HG03378 (cell line): ENCODE results near the gene TNFSF13.
A peak's percentile ranks its signal among the peaks of the same experiment; 100 is the strongest.

ENCODE experiments used
- ATAC-seq: cut with Tn5 transposase; IDR thresholded peaks from one replicate; pipeline ENCODE4 v1.9.1; 2021; ENCODE audit warnings: mild to moderate bottlenecking, moderate library complexity; ENCODE audit not compliant: unreplicated experiment

TNFSF13 gene

DNA sequence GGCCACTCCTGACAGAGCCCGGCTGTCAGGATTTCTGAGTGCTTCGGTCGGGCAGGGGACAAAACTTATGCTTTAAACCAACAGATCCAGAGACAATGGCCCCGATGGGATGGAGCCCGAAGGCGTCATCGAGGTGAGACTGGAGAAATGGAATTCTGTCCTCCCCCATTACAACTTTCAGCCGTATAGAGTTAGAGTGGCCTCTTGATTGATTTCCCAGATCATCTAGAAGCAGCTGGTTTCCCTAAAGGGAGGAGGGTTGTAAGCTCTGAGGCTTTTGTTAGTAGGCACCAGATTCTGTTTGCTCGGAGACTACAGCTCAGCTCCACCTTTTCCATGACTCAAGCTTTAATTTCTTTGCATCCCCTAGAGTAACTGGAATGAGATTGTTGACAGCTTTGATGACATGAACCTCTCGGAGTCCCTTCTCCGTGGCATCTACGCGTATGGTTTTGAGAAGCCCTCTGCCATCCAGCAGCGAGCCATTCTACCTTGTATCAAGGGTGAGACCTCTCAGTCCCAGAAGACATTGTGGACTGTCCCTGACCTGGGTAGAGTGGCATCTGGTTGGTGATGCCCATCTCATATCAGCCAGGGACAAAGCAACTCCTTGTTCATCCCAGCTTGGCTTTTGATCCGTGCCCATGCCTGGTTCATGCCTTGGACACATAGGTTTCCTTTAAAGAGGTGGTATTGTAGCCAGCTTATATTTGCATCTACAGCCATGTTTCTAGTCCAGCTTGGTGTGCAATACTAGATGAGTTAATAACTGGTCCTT, 15.8 kb downstream of the TNFSF13 start:
- ATAC-seq = no peak

DNA sequence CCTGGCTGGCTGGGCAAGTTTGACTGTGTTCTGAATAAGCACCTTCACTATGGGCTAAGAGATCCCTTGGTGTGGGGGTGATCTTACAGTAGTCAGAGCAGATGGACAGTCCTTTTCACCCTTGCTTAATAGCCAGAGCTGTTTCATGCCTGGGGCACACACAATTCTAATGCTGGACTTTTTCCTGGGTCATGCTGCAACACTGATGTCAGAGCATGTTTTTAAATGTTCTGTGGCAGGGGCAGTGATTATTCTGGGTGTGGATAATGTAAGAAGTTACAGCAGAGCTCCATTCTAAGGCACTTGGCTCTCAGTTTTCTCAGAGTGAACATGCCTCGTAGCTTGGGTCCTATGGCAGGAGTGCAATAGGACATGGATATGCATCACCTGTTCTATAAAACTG, 16.9 kb downstream of the TNFSF13 start:
- ATAC-seq = no peak

GRCh38 chr17:7575959-7576358, 17.4 kb downstream of the TNFSF13 start:
- no peak for ATAC-seq

DNA sequence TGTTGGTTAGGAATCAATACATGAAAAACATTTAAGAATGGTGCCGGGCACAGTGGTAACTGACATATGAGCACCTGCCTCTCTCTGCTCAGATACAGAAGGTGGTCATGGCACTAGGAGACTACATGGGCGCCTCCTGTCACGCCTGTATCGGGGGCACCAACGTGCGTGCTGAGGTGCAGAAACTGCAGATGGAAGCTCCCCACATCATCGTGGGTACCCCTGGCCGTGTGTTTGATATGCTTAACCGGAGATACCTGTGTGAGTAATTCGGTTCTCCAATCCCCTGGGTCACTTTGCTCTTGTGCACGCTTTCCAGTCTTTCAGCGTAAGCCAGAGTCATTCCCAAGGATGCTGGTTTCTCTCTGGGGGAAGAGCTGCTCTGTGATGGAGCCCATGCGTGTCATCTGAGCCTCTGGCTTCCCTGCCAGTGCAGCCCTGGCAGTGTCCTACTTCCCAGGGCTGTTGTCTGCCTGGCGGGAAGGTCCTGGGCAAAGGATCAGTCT, 17.9 kb downstream of the TNFSF13 start:
- ATAC-seq = no peak

DNA sequence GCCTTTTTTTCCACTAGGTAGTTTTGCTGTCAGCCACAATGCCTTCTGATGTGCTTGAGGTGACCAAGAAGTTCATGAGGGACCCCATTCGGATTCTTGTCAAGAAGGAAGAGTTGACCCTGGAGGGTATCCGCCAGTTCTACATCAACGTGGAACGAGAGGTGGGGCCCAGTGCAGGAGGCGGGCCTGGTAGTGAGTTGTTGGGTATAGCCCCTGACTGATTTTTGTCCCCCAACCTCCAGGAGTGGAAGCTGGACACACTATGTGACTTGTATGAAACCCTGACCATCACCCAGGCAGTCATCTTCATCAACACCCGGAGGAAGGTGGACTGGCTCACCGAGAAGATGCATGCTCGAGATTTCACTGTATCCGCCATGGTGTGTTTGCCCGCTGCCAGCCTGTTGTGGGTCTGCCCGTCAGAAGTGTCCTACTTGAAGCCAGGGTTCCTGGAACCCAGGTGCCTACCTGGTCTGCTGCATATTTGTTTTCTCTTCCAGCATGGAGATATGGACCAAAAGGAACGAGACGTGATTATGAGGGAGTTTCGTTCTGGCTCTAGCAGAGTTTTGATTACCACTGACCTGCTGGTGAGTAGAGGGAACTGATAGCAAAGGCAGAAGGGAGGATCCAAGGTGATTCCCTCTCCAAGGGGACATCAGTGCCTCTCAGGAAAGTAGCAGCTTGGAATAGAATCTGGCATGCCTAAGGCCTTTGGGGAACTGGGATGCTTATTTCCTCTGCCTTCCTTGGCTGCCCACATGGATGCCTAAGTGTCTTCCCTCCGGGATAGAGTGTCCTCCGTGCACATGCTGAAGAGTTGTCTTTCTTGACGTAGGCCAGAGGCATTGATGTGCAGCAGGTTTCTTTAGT, 19.0 kb downstream of the TNFSF13 start:
- ATAC-seq = no peak

DNA sequence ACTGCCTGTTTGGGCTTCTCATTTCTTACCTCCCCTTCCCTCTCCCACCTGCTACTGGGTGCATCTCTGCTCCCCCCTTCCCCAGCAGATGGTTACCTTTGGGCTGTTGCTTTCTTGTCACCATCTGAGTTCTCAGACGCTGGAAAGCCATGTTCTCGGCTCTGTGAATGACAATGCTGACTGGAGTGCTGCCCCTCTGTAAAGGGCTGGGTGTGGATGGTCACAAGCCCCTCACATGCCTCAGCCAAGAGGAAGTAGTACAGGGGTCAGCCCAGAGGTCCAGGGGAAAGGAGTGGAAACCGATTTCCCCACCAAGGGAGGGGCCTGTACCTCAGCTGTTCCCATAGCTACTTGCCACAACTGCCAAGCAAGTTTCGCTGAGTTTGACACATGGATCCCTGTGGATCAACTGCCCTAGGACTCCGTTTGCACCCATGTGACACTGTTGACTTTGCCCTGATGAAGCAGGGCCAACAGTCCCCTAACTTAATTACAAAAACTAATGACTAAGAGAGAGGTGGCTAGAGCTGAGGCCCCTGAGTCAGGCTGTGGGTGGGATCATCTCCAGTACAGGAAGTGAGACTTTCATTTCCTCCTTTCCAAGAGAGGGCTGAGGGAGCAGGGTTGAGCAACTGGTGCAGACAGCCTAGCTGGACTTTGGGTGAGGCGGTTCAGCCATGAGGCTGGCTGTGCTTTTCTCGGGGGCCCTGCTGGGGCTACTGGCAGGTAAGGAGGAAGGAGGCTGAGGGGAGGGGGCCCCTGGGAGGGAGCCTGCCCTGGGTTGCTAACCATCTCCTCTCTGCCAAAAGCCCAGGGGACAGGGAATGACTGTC, 20.7 kb downstream of the TNFSF13 start, which contains the start of gene CD68:
Gene CD68 (plus strand): TSS at position 638 of the 833 bp plus-strand sequence. CDS start 40 bp downstream, at position 678.
- no peak for ATAC-seq

- ATAC-seq = no peak
These were observed 21.5 kb downstream of the TNFSF13 start for GRCh38 chr17:7579834-7580603.

GRCh38 chr17:7580604-7581575, 22.3 kb downstream of the TNFSF13 start:
- no peak for ATAC-seq

DNA sequence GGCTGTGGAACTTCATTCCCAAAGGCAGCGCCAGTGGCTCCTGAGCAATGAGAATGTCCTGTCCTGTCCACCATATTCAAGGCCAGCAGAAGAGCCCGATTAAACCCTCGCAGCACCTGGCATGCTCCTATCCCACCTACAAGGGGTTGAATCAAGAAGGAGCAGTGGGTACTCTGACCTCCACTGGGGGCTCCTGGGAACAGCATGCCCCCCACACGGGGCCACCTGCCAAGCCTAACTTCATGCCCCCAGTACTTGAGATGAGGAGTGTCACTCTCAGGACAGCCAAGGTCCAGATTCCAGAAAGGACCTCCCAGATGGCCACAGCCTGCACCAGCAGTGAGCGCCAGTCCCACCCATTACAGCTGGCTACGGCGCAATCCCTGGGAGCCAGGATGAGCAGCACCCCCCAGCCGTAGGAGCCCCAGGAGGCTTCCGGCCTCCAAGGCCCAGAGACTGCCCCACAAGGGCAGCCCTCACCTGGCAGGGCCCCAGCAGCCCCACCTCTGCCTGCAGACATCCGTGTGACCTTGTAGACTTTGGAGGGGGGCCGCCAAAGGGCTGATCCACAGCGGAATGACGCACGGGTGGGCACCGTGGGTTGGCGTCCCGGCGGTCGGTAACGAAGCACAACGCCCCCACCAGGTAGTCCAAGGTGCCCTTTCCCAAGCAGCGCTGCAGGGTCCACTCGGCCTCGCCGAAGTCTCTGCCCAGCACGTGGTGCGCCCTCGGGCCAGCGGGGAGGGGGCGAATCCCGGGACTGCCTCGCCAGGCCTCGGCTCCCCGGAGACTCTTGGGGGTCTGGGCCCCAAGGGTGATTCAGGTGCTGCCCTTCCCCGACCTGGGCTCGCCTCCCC, 24.1 kb downstream of the TNFSF13 start:
- ATAC-seq = no peak

DNA sequence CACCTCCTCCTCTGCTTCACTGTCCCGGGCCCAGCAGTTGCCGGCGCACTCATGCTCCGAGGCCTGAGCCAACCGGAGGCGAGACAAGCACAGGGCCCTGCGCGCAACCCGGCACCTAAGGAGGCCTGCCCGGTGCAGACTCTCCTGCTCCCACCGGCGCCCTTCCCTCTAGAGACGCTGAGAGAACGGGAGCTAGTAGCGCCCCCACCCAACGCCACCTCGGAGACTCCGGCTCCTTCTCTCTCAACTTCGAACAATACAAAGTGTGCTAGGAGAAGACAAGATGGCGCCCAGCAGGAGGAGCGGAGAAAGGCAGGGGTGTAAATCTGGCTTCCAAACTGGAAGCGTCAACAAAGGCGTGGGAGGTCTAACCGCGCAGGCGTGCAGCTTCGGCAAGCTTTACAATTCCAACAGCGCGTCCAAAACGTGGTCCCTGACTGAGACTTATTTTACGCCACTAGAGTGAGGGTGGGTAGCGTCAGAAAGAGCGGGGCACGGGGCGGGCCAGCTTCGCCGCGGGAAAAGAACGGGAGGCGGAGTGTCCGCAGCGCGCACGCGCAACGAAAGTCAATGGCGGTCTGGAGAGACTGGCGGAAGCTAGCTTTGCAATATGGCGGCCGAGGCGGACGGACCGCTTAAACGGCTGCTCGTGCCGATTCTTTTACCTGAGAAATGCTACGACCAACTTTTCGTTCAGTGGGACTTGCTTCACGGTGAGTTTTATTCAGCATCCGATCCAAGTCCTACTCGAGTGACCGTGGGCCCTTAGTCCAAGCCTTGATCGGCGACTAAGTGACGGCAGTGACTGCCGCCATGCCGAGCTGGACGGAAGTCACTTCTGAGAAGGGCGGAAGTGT, 24.9 kb downstream of the TNFSF13 start, which contains the start of gene MPDU1:
Gene MPDU1 (plus strand): TSS at position 600 of the 857 bp plus-strand sequence. CDS start 11 bp downstream, at position 611.
- ATAC-seq = peak; percentile 48

DNA sequence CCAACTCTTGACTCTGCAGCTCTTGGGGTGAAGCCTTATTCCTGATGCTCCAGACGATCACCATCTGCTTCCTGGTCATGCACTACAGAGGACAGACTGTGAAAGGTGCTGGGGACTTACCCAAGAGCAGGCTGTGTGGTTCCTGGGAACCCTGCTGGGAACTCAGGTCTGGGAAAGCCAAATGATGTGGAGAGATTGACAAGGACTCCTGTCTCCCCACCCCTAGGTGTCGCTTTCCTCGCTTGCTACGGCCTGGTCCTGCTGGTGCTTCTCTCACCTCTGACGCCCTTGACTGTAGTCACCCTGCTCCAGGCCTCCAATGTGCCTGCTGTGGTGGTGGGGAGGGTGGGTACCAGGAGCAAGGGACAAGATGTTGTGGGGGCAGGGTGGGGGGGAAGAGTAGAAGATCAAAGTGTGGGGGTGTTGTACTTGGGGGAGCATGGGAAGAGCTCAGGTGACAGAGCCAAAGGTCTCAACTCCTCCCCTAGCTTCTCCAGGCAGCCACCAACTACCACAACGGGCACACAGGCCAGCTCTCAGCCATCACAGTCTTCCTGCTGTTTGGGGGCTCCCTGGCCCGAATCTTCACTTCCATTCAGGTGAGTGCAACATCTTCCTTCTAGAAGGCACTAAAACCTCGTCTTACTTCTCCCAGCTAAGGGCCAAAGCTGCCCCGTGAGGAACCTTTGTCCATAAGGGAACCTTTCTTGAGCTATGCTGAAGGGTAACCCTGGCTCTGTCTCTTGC, 28.3 kb downstream of the TNFSF13 start:
- no peak for ATAC-seq

GRCh38 chr17:7587420-7588151, 29.0 kb downstream of the TNFSF13 start:
- ATAC-seq = no peak

DNA sequence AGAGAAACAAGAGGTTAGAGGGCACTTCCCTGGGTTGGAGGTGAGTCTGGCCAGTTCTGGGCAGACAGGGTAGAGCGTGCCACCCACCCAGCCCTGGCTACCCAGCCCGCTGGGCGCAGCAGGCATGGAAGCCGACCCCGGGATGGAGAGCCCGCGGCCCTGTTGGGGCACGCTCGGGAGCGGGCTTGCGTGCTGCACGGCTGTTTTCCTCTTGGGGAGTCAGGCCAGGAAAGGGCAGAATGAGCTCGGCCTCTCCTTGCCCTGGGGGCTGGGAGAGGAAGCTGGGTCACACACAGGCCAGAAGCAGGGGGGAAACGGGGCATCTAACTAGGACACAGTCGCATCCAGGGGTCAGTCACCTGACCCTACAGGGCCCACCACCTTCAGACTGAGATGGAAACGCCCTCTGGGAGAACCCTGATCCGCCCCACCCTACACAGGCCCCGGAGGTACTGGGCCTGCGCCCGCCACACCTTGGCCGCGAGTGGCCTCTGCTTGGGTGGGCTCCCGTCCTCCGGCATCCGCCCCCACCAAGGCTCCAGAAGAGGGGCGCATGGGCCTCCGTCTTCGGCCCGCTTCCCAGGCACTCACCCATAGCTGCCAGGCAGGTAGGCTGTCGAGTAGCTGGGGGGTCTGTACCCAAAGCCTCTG, 30.1 kb downstream of the TNFSF13 start:
- ATAC-seq = no peak

- no peak for ATAC-seq
These were observed 30.8 kb downstream of the TNFSF13 start for GRCh38 chr17:7589204-7589868.
